Measurements from ENCODE around the gene ACAD8.

- TF ChIP-seq JUND (IDR thresholded peaks at IDR 0.05): no peak
- no peak for TF ChIP-seq RCOR1 (IDR thresholded peaks at IDR 0.05; ENCODE audit: low read length)
- TF ChIP-seq MEF2A (IDR thresholded peaks at IDR 0.05; ENCODE audit: borderline replicate concordance, low read depth): no peak
- no peak for TF ChIP-seq NRF1 (IDR thresholded peaks at IDR 0.05; ENCODE audit: low read depth, low read length)
- TF ChIP-seq EP300 (IDR thresholded peaks at IDR 0.05; ENCODE audit: borderline replicate concordance in 1 of 2, low read depth in 1 of 2, low read length in 1 of 2): no peak
- TF ChIP-seq REST (IDR thresholded peaks at IDR 0.05; ENCODE audit: low read depth, low read length): no peak
Measured at GRCh38 chr11:134238956-134239355, 14.4 kb upstream of the ACAD8 start.

All from SK-N-SH (cell line).